ENCODE data around the gene VWA8.
"Not testable (repeated sequence)": the region's sequence is repeated elsewhere in the genome, so short reads cannot be mapped to it uniquely, and the experiment has no call there.

The VWA8 gene

DNA sequence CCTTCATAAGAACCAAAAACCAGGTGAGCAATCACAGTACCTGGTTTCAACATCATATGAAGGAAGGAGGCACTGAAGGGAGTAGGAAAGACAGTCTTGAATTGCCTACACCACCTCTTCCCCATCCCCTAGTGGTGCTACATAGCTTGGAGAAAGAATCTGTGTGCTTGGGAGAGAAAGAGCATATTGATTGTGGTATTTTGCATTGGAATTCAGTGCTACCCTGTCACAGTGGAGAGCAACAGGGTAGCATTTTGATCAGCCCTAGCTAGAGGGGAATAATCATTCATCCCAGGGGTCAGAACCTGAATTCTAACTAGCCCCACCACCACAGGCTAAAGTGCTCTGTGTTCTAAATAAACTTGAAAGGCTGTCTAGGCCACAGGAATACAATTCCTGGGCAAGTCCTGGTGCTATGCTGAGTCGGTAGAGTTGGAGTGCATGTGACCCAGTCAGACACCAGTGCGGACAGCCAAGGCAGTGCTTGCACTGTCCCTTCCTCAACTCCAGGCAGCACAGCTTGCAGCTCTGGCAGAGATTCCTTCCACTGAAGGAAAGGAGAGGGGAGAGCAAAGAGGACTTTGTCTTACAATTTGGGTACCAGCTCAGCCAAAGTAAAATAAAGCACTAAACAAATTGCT is 158.7 kb downstream of the VWA8 start:
- no peak for DNase-seq

DNA sequence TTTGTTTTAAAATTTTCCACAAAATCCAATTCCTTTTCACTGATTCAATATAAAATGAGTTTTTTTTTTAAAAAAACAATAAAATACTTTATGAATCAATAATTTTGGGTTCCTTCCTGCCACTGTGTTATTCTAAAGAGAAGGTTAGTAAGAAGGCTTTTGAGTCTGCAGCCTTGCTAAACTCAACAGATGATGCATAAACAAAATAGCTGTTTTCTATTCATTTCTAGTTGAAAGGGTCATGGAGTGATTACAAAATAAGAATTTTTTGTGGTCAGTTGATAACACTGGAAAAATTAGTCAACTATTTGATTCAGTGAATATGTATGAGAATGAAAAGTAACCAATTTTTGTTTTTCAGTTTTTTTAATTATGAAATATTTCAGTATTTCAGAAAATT is 169.9 kb downstream of the VWA8 start:
- DNase-seq: no peak

DNA sequence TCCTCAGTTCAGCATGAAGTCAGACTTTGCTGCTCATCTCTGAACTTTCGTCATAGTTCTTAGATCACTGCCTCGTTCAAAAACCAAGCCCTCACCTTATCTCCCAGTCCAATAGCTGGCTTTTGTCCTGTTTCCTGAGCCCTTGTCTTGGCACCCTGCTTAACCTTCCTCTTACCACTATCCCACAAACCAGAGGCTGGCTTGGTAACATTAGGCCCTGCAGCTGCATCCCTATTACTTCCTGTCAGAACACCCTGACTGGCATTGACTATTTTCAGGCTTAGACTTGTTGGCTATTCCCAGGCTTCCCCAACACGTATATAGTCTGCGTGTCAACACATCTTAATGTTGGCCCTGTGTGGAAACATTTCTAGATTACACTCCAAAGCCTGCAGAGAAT is 172.4 kb downstream of the VWA8 start:
- DNase-seq: no peak

DNA sequence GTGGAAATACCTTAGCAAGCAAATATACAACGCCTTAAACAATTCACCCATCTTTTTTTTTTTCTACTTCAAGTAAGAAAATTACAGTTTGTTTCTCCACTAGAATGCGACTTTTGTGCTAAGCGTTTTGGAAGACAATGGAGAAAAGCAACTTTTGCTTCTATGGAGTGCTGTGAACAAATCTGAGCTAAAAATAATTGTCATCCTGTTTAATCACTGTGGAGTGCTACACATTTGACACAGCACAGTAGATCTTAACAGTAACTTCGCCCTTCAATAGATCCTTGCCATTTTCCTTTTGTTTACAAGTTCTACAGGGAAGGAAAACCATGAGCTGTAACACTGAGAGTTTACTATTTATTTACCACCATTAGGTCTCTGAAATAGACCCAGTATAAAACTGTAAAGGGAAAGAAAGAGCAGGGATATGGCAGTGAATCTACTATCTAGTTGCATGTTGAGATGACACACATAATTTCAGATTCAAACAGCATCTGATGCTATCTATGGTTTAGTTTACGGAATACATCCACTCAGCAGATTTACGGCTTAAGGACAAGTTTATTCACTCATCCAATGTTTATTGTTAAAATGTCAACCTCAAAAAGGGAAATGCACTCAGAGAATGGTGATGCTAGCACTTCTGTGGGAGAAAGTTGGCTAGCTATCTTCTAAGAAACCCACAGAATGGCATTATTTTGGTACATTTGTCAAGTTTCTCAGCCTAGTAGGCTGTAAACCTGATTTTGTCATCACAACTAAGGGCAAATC is 175.3 kb downstream of the VWA8 start:
- no peak for DNase-seq

DNA sequence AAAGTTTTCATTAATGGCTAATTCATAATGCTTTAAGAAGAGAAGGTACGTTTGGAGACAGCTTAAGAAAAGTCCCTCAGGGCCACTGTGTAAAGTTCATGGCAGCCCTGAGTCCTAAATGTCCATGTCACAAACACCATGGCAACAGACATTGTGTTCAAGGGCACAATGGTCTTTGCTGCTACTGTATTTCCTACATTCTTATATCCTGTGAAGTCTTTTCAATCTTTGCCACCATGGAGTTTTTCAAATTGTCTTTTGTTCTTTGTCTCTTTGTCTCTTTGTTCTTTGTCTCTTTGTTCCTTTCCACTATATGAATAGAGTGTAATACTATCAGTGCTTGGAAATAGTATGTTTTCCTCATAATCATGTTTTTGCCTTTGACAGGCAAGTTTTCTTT is 178.8 kb downstream of the VWA8 start:
- DNase-seq: no peak

DNA sequence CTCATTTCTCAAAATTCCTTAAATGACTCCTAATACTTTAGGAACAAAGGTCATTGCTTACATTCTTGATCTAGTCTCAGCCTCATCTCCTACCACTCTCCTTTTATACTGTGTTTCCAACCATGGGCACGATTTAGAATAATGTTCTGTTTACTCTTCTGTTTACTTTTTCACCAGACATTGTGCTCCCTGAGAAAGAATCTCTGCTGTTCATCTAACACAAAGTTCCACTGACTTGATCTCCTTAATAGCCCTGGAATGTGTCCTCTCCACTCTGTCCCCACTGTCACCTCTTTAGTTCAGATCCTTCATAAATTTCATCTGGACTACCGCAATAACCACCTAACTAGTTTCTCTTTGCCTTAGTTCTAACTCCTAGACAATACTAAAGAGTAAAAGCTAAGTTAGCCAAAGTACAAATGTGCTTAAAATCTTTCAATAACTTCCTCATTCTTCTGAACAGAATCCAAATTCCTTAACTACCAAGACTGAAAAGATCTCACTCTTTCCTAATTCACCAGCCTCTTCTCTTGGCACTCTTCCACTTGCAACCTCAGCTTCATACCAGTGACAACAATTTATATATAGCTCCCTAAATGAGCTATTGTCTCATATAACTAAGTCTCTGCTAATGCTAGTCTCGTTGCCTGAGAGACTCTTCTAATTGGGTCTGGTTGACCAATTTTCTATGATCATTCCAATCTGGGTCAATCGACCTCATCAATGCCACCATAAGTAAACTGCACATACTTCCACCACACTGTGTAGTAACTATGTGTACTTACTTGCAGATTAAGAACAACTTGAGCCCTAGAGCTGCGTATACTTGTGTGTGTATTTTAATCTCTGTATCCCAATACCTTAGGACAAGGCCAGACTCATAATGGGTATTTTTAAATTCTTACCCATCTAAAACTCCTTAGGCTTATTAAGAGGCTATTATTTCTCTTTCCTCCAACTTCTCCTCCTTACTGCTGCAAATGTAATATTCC is 179.9 kb downstream of the VWA8 start:
- DNase-seq: no peak

DNA sequence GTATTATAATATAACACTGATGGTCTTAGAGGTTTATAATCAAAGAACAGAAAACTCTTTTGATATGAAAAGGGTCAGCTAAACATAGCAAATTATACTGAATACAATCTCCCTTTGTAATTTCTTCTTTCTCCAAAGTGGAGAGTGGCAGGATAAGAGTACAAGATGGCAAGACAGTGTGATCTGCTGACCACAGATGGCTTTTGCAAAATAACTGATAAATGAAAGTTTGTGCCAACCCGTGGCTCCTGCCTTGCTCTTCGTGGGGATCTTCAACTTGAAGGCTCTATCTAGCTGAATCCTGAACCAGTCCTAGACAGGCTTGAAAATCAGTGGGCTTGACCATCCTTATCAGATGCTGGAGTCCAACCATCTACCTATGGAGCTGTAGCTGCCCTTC is 185.7 kb downstream of the VWA8 start:
- DNase-seq: no peak

DNA sequence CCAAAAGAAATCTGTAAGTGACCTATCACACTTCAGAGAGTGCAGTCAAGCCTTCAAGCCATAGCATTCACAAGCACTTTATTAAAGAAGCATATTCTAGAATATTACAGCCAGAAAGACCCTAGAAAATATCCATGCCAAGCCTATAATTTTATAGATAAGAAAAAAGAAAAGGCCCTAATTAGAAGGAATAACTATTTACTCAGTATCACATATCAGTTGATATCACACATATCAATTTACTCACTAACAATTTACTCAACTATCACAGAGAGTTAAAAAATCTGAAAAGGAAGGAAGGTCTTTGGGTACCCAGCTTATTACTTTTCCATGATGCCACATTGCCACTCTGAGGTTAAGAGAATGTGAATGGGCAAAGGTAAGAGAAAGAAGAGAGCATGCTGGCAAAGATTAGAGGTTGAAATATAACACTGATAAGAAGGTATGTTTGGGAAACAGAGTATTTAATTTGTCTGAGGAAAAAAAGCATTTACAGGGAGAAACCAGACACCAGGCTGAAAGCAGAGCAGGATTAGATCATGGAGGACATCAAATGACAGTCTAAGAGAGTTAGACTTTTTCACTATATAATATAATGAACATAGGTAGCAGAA is 186.2 kb downstream of the VWA8 start:
- DNase-seq: no peak

DNA sequence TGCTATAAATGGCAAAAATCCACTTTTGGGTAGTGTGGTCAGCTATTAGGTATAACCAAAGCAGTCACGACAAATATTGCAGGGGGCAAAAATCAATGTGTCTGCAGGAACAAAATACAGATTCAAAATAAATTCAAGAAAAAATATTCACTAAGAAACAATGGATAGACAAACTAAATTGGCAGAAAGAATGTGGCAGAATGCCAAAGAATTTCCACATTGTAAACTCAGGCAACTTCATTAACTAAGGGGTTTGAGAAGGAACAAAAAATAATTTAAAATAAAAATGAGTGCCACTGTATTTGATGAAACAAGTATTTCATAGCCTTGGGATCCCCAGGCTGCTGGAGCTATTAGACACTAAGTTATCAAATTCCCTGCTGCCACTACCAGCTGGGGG is 193.1 kb downstream of the VWA8 start:
- no peak for DNase-seq

DNA sequence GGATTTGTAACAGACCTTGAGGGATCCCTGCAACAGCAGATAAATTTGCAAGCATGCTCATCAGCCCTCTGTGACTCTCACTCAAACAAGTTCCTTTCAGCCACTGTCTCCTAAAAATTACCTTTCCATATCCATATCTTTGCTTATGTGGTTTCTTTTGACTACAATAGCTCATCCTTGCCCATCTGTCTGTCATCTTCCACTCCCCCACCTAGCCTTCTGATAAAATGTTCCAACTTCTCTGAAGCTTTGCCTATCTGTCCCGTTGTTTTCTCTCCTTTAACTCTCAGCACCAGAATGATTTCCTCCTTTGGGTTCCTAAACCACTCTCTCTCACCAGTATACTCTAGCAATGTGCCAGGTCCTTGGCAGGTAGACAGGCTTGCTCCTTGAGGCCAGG is 194.5 kb downstream of the VWA8 start:
- no peak for DNase-seq

DNA sequence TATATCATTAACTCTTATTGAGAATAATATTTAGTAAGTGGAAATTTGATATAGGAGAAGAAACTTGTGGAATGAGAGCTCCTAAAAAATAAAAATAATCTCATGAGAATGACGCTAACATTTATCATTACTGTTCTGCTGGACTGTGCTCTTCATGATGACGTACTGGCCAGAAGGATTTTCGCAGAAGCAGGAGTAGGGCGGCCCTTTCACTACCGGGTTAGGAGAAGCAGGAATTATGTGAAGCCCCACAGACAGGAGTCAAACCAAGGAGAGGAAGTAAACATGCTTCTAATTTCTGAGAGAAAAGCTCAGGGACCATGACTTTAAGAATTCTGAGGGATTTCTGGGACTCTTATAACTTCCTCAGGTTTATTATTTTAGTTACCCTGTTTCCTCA is 195.1 kb downstream of the VWA8 start:
- no peak for DNase-seq

DNA sequence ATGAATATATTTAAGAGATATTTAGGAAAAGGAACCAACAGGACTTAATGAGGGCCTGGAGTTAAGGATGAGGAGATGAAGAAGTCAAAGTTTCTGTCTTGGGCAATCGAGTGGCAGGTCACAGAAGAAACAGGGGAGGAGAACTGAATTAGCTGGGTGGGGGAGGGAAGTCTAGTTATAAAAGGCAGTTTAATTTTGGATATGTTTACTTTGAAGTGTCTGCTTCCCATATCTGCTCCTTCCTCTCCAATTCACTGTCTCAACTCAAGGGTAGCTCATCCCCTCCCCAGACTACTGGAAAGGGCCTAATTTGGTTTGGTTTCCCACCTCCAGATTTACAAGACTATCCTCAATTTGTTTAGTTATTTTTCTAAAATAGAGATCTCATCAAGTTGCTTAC is 195.9 kb downstream of the VWA8 start:
- DNase-seq: no peak

DNA sequence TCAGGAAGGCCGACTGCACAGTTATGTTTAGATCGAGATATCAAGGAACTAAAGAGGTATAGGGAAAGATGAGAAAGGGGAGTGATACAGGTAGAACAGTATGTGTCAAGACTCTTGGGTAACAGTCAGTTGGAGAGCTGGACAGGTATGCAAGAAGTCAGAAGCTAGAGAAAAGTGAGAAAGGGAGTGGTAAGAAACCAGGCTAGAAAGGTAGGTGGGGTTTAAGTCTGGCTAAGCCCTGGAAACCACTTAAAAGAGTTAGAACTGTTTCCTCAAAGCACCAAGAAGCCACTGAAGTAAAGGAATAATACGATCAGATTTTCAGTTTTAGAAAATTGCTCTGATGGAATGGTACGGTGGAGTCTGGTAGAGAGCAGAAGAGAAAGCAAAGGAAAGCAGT is 196.4 kb downstream of the VWA8 start:
- DNase-seq: no peak

DNA sequence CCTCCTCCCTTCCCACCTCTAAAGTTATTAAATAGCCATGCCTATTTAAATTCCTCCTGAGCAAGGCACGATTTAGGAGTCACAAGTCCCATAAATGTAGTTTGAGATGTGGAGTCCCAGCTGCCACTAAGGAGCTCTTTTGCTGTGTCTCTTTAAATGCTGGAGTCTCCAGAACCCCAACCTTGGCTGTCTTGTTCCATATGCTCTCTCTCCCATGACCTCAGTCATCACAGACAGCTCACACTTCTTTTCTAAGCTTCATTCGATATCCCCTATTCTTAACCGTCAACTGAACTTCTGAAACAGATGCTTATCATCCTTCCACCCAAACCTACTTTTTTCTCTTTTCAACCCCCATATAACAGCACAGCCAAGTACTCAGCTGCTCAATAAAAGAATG is 197.1 kb downstream of the VWA8 start:
- no peak for DNase-seq

DNA sequence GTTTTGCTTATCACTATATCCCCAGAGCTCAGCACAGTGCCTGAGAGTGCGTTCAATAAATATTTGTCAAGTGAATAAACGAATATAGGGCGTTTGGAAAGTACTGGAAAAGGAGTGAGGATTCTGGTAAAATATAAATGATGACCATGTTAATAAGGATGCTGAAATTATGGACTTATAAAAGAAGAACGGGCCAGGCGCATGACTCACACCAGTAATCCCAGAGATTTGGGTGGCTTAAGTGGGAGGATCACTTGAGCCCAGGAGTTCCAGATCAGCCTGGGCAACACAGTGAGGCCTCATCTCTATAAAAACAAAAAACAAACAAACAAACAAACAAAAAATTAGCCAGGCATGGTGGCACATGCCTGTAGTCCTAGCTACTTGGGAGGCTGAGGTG is 198.1 kb downstream of the VWA8 start:
- DNase-seq: no peak

DNA sequence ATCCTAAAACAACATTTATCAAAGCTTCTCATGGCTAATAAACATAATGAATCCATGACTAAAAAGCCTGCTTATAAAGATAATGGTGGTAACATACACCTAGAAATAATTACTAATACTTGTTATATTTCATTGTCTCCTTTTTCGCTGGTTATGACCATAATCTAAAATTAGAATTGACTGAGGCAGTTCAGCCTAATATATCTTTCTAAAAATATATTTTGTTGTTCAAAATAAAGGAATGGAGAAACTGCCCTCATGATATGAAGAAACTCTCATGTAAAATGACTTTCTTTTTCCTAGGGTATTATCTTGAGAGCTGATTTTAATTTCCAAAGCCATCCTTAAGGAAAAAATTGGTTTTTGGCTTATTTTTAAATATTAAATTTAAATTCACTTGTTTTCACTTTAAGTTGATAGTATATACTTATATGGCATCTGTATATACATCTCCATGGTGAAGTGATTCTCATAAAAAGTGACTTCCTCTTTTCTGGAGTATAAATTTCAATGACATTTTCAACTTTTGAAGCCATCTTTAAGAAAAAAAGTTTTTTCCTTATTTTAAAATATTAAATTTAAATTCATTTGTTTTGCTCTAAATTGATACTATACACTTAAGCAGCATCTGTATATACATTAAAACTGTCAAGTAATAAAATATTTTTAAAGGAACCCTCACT is 204.6 kb downstream of the VWA8 start:
- no peak for DNase-seq

DNA sequence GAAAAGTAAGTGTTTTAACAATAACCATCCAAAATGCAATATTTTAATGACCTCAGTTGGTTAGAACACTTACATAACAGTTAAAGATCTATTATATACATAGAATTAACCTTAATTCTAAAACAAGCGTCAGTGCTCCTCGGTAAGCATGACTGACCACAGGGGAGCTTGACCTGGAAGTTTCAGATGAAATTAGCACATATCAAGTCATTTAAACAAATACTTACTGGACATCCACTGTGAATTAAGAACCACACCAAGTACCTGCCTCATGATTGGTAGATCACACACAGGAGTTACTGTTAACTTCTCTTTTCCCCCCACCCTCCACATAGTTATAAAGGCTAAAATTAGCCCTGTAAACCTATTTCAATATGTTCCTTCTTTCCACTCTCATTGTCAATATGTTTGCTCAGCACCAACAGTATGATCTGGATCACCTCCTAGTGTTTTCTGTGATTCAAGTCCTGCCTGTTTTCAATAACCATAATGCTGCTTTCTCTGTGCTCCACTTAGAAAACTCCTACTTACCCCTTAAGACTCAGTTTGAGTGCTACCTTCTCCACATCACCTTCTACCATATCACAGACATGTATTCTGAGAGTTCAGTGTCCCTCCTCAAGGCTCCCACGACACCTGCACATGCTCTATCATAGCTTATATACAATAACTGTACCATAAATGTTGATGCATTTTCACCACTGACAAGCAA is 209.0 kb downstream of the VWA8 start:
- DNase-seq: no peak

DNA sequence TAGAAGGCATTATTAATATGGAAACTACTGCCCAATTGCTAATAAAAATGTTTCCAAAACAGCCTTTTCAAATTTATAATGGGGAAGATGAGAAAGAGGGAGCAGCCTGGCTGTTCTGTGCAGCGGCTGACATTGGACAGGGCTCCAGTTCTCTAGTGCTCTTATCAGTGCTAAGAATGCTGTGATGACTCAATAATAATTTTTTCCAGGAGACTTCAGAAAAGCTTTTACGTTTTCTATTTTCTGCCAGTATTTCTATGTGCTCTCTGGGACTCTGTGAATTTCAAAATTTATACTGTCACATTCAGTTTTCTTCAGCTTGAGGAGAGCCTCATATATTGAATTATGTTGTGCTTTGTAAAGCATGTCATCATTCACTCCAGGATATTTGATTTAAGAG is 209.6 kb downstream of the VWA8 start:
- no peak for DNase-seq

DNA sequence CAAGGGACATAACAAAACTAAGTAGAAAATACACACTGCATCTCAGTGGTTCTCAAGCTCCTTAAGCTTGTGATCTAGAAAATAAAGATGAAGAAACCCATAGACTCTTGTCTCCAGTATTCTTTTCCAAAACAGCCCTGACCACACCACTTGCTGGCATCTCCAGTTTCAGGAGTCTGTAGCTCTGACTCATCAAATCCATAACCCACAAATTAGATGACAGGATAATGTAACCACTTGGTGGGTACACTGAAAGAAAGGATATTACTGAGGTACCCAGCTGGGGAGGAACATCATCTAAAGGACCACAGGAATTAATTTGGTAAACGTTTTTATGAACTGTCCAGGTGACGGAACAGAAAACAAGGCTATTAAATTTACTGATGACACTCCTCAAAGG is 214.7 kb downstream of the VWA8 start:
- DNase-seq: no peak

DNA sequence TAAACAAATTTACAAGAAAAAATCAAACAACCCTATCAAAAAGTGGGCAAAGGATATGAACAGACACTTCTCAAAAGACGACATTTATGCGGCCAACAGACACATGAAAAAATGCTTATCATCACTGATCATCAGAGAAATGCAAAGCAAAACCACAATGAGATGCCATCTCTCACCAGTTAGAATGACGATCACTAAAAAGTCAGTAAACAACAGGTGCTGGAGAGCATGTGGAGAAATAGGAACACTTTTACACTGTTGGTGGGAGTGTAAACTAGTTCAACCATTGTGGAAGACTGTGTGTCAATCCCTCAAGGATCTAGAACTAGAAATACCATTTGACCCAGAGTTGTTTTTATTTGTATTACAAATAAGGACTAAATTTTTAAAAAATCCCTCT is 215.4 kb downstream of the VWA8 start:
- DNase-seq: not testable (repeated sequence)

DNA sequence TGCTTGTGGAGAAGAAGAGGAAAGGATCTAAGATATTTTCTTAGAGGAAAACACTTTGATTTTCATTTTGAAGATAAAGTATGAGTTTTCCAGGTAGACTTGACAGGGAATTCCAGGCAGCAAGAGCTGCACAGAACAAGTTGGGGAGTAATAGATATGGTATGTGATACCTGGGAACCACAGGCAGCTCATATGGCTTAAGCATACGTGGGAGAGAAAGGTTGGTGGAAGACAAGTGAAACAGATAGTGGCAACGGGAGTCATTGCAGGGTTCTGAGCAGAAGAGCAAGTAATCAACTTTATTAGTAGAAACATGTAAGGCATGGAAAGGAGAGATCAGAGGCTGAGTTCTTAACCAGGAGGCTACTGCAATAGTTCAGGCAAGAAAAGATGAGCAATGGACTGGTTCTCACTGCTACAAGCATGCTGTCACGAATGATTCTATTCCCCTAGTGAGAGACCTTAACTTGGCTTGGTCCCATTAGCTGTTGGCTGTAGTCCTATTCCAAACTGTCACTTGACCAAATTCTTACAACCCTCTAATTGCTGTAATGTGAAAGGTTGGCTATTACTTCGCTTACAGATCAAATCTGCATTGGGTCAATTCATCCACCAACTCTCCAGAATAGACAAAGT is 217.9 kb downstream of the VWA8 start:
- DNase-seq: no peak
